ENCODE measurements around the gene ZNHIT1.

The ZNHIT1 gene

GRCh38 chr7:101220295-101220694 lies 2.3 kb downstream of the ZNHIT1 start:
- DNase-seq = no peak

- no peak for DNase-seq
These were observed 4.4 kb downstream of the ZNHIT1 start for GRCh38 chr7:101222275-101222830.

DNA sequence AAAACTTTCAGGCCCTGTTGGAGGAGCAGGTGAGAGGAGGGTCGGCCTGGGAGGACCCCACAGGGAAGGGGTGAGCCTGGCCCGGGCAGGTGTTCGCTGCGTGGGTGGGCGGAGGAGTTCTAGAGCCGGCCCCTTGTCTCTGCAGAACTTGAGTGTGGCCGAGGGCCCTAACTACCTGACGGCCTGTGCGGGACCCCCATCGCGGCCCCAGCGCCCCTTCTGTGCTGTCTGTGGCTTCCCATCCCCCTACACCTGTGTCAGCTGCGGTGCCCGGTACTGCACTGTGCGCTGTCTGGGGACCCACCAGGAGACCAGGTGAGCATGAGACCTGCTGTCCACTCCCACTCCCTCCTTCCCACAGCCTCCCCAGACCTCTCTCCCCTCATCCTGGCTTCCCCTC lies 5.6 kb downstream of the ZNHIT1 start:
- no peak for DNase-seq

GRCh38 chr7:101225650-101226049 lies 7.7 kb downstream of the ZNHIT1 start:
- DNase-seq = no peak

DNA sequence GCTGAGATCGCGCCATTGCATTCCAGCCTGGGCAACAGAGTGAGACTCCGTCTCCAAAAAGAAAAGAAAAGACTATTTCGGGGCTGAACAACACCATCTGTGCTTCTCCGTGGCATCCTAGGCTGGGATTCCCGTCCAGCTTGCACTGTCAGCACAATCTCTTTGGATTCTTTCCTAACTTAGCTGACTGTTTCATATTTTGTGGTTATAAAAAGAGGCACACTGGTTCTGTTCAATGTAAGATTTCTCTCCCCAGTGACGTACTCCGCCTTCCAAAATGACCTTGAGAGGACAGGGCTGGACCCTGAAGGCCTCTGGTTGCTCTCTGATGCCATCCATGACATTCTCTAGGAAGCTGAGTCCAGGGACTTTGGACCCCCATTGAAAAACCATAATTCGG lies 8.8 kb downstream of the ZNHIT1 start:
- DNase-seq = no peak

DNA sequence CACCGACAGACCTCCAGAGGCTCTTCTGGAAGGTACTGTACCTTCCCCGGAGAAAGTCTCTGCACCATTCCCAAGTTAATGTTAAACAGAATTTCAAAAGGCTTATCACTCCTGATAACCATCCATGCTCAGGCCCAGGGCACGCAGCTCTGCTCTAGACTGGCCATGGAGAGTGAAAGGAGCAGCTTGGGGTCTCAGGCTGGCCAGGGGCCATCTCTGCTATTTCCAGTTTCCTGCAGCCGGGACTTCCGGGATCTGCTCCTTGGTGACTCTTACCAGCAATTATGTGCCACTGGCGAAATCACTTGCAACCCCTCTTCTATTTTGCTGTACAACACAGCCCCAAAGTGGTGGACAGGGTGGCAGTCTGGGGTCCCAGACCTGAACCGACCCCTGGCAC lies 13.7 kb downstream of the ZNHIT1 start:
- DNase-seq = no peak

- DNase-seq = no peak
These were observed 14.3 kb downstream of the ZNHIT1 start for GRCh38 chr7:101232141-101232850.

DNA sequence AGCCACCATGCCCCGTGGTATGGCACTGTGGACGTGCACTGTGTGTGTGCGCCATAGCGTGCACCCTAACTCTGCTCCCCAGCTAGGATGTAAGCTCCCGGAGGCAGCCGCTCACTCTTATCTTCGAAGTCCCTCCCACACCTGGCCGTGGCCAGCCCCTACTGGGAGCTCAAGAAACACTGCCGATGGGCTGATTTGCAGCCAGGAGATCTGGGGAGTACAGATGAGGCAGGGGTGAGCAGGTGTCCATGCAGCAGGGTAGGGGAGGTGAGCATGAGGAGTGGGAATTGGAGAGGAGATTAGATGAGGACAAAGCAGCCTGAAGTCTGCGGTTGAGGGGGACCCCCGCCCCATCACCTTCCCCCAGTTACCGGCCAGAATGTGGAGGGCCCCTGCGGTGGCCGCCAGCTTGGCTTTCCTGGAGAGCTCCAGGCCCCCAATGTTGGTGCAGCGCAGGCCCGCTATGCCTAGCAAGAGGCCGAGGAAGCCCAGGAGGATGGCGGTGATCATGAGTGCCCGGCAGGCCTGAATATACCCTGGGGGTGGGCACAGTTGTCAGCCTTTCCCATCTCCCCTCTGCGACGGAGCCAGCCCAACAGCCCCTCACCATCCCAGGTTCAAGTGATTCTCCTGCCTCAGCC lies 16.1 kb downstream of the ZNHIT1 start:
- DNase-seq = no peak

DNA sequence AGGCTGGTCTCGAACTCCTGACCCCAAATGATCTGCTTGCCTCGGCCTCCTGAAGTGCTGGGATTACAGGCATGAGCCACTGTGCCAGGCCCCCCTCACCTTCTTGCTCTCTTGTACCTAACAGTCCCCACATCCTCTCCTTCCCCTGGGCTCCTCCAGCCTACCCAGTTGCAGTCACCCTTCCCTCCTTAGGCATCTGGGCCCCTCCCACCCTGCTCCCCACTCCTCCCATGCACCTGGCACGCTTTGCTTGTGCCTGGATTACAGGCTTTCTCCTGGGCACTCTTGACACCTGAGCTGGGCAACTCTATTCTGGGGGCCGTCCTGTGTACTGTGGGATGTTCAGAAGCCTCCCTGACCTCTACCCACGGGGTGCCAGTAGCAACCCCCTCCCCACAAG lies 16.7 kb downstream of the ZNHIT1 start:
- DNase-seq = no peak

DNA sequence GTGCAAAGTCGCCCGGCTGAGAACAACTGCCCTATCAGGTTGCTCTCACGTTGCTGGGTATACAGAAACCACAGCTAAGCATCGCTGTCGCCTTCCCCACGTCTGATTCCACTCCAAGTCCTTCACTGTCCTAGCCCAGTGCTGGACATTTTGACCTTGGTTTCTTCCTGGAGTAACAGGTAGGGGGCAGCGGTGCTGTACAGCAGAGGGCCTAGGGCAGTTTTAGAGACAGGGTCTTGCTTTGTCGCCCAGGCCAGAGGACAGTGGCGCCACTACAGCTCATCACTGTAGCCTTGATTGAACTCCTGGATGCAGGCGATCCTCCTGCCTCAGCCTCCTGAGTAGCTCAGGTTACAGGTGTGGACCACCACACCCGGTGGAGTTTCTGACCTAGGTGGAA lies 17.1 kb downstream of the ZNHIT1 start:
- DNase-seq = no peak

DNA sequence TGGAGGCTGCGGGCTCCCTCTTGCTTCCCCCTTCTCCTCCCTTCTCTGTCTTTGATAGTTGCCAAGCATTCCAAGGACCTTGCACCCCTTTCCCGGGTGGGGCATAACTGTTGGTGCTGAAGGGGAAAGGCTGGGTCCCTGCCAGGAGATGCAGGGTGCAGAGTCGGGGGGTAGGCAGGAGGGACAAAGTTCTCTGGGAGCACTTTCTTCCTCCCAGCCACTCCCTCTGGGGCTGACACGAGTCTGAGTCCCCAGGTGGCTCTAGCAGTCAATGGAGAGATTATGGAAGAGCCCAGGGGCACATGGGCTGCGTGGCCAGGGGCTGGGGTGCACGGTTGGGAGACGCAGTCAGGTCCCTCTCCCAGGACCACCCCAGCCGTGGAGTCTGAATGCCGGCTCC lies 17.6 kb downstream of the ZNHIT1 start:
- no peak for DNase-seq

GRCh38 chr7:101236292-101236835 lies 18.4 kb downstream of the ZNHIT1 start:
- DNase-seq = no peak

DNA sequence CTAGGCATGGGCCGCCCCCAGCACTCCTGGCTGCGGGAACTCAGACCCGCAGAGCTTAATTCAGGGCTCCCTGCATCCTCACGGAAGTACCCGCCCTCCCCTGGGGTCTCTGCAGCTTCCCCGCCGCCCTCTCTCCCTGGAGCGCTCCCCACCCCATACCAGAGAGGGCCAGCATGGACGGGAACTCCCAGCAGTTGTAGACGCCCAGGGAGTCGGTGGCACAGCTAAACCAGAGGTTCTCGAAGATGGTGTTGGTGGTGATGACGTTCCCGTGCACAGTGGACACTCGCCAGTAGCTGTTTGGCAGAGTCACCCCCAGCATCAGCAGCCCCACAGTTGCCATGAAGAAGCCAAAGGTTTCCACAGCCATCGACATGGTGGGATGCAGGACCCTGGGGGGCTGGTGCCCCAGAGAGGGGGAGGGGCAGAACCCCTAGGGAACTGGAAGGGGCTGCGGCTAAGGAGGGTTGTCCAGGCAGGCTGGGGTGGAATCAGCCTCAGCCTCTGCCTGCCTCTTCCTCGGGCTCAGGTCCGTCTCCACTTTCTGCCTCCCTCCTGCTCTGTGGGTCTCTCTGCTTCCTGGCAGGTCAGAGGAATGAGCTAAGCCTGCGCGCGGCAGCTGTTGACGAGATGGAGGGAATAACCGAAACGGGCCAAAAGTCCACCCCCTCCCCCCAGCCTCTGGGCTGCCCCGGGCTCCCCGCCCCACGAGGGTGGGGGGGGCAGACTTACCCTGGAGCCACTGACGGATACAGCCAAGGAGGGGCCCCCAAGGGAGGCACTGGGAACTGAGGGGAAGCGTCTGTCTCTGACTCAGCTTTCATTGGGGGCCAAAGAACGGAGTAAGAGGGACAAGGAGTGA lies 19.5 kb downstream of the ZNHIT1 start, which contains the start of gene CLDN15:
TSS of gene CLDN15 (minus strand) at position 597 of the 862 bp plus-strand sequence. CDS start at position 376, 221 bp downstream.
- DNase-seq = no peak

DNA sequence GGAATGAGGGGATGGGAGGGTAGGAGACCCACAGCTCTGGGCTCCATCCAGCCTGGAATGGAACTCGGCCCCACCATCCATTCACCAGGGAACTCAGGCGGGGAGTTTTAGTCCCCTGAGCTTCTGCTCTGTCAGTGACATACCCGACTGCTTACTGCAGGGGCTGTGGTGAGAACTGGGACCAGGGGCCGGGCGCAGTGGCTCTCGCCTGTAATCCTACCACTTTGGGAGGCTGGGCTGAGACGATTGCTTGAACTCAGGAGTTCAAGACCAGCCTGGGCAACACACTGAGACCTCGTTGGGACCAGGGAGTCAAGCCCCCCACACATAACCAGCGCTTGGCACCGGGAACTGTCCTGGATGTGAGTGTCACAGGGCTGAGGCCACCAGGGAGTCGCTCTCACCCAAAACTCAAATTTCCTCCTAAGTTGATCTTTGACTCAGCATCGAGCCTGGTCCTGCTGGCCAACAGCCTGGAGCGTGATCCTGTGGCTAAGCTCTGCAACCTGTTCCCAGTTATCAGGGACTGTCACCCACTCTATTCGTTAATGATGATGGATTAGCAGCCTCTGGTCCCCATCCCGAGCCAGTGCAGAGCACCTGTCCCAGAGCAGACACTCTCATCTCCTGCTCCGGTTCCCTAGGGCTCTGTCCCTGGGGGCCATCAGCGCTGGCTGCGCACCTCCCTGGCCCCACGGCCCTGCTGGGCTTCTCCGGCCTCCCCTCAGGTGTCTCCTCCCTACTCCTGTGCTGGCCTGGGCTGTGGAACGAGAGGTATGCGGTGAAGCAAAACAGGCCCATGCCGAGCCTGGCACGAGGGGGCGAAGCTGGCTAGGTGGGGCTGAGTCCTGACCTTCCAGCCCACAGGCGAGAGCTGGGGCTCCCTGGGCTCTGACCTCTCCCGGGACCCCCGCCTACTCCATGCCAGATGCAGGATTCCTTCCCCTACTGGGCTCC lies 20.5 kb downstream of the ZNHIT1 start:
- DNase-seq = no peak

DNA sequence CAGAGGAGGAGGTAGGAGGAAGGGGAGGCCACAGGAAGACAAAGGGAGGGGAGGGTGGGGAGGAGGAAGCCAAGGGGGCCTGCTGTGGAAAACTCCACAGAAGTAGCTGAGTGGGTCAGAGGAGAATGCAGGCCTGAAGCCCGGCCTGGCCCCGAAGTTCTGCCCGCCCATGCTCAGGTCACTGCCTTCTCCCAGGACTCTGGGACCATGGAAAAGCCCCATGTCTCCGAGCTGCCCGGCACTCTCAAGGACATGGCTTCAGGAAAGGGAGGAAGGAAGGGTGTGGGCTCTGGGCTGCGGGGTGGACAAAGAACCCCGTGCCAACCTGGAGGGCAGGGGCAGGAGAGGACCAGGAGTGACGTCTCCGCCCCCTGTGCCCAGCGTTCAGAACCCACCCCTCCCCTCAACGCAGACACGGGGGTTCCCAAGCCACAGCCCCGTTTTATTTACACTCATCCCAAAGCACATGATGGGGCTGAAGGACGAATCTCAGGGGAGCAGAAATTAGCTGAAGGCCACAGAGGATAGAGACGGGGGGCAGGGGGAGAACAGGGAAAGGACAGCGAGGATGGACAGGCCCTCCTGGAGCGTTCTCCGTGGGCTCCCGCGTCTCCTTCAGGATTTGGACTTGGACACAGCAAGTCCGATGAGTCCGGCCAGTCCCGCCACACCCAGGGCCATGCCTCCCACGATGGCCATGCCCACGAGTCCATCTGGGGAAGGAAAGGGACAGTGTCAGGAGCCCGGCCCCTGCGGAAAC lies 21.4 kb downstream of the ZNHIT1 start:
- DNase-seq = no peak

GRCh38 chr7:101239951-101240220 lies 21.9 kb downstream of the ZNHIT1 start:
- no peak for DNase-seq

- no peak for DNase-seq
These were observed 22.5 kb downstream of the ZNHIT1 start for GRCh38 chr7:101240226-101241014.

- DNase-seq = no peak
These were observed 23.0 kb downstream of the ZNHIT1 start for GRCh38 chr7:101241015-101241363.

- DNase-seq = no peak
These were observed 23.7 kb downstream of the ZNHIT1 start for GRCh38 chr7:101241443-101242349.
